GM19328 (cell line): Measurements from ENCODE around the gene CD40LG.

Experiments
- ATAC-seq: cut with Tn5 transposase; IDR thresholded peaks from one replicate; pipeline ENCODE4 v1.9.1; 2021; ENCODE audit warnings: mild to moderate bottlenecking, moderate library complexity; ENCODE audit not compliant: unreplicated experiment

The CD40LG gene

DNA sequence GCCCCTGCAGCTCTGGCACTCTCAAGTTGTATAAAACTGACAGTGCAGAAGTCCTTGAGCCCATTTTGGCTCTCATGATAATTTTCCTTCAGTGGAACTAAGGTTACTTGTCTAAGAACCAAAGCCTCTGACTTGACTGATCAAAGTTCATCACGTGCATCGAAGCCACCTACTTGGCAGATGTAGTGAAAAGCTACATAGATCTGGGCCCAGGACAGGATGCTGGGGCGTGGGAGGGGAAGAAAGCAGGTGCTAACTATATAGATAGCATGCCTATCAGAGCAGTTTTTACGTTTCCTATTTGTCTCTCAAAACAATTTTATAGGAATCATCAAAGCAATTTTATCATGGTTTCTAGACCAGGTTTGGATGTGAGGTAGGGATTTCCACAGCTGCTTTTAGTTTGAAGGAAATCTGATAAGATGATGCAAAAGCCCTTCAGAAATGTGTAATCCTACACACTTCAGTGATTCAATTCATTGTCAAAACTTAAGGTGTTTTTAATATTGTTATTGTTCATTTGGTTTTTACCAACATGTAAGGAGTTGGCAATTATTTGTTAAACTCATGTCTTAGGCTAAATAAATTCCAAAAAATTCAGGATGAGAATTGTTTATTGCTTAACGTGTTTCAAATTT is 1.2 kb upstream of the CD40LG start:
- ATAC-seq = no peak

DNA sequence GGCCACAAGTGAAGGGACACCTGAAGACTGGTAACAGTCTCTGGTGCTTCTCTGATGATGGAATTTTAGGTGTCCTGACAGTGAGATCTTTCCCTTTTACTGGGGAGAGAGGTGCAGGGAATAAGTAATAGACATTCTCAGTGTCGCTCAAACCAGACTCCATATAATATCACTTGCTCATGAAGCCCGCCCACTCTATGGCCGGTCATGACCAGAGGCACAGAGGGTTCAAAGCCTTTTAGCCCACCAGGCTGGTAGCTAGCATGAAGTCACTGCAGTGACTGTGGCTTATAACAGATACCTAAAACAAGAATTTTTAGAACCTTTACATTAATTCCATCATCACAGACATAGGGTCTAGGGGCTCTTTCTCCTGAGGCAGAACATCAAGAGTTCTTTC is 2.9 kb downstream of the CD40LG start:
- ATAC-seq = no peak

DNA sequence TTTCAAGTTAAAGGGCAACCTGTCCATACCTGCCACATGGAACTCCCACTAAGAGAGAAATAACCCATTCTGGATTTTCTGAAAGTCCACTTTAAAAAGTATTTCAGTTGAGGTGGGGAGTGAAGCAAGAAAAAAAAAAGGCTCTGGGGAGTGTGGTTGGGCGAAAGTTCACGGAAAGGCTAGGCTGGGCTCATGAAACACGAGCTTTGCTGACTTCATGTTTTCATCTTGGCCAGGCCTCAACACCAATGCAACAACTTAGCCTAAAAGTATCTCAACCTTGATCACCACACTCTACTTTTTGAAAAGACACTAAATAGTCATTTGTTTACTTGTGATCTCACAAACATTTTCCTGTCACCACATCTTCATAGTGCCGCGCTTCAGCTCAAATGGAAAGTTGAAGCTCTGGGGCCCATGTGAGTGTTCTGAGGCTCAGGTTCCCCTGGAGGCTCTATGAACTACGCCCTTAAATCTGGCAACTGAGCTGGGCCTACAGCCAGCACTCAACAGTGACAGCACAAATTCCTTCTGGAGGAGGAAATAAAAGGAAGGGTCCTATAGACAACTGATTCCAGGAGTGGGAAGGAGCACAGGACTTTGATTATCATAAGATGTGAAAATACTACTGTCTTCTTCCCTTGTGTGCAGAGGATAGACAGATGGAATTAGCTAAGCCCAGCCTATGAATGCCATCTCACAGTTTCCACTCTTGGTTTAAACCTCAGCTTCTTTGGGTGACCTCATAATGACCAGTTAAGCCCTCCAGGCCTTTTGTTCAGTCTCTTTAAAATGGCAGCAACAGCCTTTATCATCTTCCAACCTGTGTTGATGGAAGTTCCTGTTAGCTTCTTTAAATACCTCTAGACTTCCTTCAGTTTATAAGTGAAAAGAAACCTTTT is 5.1 kb downstream of the CD40LG start:
- no peak for ATAC-seq

DNA sequence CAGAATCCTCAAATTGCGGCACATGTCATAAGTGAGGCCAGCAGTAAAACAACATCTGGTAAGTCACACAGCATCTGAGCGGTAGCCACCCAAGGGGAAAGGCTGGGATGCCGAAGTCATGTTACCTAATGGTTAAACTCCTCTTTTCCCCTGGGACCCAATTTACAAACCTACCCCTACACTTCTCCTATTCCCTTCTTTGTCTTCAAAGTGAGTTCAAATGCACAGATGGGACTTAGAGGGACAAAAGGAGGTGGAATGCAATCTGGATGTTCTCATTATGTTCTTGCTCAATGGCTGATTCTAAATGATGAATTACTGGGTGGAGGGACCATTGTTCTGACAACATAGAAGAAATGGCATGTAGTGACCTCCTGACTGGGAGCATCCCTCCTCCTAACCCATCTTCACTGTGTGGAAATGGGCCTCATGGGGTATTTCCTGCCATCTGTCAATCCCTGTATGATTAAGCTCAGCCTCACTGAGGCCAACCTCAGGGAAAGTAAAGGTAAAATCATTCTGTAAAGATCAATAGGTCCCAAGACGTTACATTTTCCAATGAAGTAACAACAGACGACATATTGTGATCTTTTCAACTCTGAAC is 8.5 kb downstream of the CD40LG start:
- no peak for ATAC-seq

DNA sequence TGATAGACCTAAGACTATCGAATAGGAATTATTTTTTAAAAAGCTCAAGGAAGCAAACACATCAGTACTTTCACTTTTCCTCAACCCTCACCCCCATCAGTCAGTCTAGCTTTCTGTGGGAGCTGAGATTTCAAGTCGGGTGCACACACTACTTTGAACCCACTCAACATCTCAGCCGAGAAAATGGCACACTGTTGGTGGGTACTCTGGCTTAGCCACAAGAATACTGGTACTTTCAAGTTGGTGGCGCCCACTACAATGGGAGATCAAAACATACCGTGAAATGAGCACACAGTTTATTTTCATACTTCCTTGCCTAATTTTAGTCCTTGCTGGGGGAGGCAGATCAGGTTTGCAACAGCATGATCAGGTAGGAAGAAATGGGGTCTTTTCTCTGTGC is 10.2 kb downstream of the CD40LG start:
- no peak for ATAC-seq

DNA sequence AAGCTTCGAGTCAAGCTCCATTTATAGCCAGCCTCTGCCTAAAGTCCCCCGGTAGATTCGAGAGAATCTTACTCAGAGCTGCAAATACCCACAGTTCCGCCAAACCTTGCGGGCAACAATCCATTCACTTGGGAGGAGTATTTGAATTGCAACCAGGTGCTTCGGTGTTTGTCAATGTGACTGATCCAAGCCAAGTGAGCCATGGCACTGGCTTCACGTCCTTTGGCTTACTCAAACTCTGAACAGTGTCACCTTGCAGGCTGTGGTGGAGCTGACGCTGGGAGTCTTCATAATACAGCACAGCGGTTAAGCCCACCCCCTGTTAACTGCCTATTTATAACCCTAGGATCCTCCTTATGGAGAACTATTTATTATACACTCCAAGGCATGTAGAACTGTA is 11.2 kb downstream of the CD40LG start:
- ATAC-seq = no peak

DNA sequence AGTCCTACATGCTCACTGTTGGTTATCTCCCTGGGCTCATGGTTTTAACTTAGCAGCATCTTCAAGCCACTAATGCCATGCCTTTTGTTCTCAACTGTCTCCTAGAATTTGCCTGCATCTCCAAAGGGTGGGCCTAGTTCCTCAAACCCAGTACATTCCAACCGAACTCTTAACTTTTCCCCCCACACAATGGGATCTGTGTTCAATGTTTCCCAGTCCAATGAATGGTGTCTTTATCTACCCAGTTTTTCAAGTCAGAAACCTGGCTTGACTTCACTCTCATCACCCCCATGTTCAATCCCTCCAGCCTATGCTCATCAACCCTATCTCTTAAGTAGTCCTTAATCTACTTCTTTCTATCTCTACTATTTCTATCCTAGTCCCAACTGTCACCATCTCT is 12.9 kb downstream of the CD40LG start:
- no peak for ATAC-seq

DNA sequence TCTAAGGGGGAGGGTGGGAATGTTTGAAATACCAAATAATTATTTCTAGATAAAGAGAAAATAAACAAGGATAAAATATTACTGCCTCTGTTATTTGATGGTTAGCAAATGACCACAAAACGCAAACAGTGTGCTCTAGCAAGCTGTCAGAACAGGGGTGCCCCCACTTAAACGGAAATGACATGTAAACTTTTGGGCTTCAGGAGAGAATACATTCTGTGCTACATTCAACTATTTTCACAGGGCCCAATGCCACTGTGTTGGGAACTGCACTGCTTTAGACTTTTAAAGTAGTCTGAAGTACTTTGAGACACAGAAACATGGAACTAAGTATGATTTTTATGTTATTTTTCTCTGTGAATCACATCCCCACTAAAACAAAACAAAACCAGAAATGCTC is 14.1 kb downstream of the CD40LG start:
- no peak for ATAC-seq

DNA sequence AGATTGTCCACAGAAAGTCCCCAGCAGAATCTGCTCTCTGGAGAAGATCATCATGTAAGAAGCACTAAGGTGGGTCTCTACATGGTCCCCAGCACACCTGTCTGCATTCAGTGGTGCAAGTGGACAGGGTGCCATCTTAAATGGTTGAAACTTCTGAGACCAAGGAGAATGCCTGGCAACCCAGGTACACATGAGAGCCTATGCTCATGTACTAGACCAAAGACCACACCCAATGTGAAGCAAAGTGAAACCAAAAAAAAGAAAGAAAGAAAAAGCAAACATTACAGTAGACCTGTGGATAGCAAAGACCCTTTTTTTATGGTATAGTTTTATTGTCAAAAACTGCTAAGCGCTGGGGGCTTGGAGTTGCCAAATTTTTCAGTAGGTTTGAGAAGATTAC is 15.0 kb downstream of the CD40LG start:
- ATAC-seq = no peak

DNA sequence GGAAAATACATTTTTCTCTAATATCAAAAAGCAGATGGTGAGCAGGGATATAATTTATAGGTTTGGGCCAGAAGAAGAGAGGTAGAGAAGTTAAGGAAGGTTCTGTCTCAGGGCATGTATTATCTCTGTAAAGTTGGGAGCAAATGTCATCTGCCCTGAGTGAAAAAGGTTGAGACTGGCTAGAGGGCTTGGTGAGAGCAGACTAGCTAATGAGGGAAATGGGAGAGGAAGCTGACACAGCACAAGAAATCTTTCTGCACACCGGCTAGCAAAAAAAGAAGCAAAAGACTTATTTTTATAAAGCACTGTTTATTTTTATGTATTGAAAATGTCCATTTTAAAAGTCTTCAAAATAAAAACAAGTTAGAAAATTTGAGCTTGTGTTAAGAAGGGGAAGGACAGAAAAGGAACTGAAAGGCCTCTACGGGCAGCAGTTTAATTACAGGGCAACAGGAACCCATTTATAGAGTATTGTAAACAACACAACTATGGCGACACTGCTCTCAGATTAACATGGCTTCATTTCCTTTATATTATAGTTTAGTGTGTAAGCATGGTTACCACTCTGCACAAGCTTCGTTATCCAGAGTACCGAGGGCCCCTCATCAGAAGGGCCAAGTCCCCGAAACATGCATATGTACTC is 17.4 kb downstream of the CD40LG start:
- ATAC-seq = peak; percentile 49

DNA sequence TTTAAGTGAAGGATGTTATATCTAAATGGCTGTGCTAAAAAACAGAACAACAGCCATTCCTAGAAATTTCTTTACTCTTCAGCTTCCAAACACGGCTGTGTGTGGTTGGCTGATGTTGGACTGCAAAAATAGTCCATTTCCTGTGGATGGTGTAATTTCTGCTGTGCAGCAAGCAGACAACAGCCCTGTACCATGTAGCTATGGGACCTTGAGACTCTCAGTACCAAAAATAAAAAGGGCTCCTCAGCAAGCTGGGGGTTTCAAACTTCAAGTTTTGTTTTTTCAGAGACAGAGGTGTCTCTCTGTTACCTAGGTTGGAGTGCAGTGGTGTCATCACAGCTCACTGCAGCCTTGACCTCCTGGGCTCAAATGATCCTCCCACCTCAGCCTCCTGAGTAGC is 18.1 kb downstream of the CD40LG start:
- no peak for ATAC-seq

DNA sequence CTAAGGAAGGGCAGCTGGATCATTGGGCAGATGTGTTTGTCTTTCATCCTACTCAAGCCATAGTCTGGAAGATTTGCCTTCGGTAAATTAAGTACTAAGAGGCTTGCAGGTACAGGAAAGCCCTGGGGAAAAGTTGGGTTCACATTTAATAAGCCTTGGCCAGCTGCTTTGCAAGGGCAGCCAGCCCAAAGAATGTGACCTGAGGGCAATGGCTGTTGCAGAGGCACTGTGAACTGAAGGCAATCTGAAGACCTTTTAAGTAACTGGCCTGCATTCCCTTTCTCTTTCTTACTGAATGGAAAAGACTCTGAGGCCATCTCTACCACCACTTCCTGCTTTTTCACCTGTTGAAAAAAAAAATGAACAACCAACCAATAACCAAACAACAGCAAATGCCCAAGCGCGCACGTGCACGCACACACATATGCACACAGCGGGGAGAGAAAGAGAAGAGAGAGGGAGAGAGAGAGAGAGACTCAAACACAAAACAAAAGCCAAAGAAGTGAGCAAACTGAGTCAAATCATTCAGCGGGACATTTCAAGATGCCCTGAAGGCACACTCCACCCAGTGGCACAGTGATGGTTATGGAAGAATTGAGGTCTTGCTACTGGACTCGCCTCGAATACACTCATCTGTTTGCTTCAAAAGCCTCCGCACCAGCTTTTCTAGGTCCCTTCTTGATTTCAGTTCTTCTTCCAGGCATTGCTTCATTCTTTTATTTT is 19.6 kb downstream of the CD40LG start:
- no peak for ATAC-seq

DNA sequence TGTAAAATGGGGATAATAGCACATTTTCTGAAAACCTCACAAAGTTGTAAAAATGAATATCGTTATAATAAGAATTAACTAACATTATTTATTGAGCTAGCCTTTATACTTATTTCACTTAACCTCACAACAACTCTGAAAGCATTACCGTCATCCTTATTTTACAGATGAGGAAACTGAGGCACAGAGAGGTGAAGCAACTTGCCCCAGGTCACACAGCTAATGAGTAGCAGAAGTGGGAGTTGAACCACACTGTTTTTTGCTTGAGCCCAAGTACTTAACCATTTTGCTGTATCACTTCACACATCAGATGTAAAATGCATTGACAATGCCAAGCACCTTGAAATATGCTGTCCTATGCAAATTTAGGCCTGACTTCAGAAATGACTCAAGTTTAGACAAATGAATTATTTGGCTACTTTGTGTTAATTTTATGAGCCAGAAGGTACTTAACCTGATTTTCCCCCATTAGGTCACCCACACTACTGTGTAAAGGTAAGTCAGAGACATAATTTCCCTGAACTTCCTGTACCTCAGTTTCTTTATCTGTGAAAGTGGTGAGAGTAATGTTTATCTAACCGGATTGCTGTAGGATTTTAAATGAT is 23.1 kb downstream of the CD40LG start:
- no peak for ATAC-seq

DNA sequence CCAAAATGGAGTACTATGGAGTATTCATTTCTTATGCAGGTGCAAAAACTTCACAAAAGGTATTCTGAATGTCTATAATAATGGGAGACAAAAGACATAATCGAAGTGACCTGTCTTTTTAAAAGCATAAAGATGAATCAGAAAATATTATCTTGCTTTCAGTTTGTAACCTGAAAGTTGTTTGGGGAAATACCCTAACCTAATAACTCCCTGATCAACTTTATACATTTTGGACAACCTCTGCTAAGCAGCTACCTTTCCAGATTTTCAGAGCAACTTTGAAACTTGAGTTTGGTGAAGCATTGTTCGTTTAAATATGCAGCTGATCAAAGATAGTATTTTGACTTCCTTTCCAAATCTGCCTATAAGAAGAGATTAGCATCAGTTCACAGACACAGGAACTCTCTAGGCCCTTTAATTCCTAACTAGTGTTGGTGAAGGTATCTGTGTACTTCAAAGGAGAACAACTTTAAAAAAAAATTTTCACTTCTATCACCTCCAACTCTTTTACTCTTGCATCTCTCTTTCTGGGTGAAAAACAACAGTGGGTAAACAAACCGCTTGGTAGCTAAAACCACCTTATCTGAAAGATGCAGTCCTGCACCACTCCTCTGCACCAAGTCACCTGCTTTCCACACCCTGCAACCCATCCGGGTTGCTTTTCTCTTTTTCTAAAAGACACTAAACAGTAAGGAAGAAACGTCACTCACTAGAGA is 26.5 kb downstream of the CD40LG start:
- no peak for ATAC-seq

DNA sequence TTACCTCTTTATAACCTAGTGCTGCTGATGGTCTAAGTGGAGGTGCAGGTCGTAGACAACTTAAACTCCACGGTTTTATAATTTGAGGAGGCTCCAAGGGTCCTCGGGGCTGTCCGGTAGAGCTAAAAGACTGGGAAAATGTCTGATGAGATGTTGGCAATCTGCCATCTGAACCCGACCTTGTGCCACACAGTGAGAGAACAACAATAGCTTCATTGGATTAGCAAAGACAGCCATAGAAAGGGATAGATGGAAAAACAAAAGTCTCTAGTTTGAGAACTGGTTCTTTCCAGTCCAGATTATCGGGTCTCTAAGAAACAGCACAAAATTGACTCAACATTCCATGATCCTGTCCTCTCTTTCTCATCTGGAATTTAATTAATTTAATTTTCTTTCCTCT is 31.6 kb downstream of the CD40LG start:
- ATAC-seq = no peak

DNA sequence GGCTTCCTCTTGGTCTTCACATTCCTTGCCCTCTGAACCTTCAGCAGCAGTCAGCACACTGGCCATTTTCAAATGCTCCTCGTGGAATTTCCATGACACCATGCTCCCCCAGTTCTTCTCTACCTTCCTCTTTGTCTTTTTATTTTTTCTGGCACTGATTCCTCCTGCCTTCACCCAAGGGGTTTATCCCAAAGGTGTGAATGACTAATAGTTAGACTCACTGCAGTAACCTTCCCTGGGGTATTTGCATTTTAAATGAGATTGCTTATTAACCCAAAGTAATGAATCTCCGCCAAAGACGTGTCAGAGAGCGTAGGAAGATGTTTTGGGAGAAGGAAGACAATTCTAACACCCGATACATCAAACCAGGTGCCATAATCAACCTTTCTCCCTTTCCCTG is 36.2 kb downstream of the CD40LG start:
- no peak for ATAC-seq

DNA sequence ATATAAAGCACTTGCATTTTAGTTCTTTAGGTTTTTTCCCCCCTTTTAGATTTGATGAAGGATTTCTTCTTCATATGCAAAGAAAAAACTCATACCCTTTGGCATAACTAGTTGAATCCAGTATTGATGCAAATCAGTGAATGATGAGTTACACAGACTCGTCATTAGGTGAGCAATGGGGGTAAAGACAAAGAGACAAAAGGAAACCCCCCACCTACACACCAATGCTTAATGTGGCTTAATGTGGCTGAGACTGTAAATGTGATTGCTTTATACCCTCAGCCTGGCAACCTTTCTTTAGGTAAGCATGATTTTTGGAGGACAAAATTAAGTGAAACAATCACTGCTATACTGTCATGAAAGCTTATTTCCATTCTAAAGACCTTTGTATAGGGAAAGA is 39.5 kb downstream of the CD40LG start:
- no peak for ATAC-seq

DNA sequence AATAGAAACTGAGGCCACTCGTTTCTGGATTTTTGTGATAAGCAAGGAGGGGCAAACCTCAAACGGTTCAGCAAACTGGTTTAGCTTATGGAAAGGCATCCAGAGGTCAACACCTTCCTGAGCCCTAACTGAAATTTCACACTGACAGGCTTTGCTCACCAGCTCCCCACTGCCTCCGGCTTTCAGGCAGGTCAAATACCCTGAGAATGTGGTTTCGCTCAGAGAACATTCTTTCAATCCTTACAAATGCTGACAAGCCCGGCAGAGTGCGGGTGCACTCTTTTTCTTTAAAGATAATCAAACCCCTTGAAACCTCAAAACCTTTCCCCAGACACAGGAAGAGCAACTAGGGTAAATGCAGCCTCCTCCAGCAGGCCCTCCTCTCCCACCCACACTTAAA is 41.5 kb downstream of the CD40LG start:
- no peak for ATAC-seq

DNA sequence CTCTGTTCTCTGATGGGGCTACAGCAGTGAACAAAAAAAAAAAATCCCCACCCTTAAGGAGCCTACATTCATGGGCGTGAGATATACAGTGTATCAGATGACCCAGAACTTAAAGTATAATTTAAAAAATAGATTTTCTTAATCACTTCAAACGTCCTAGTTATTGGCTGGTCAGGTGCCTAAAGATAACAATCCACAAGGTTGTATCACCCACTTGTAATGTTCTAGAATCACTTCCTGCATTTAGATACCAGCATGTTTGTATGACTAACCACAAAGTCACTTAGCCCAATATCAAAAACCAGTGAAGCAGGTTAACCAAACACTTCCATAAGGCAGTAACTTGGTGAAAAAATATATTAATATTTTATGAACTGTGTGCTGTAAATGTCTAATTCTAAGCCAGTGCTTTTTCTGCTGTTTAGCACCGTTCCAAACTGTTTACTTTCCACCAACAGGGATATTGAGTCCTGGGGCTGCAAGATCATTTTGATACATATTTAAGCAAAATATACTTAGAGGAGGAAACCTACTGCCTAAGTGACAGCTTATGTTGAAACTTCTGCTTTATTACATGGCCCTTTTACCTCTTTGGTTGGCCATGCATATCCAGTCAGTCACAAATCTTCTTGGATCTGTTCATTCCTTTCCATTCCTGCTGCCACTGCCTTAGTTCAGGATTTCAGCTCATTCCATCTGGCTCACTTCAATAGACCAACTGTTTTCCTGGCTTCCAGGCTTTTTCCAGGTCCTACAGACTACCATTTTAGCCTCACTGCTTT is 43.3 kb downstream of the CD40LG start:
- ATAC-seq = no peak
